HG03175 (cell line): Measurements from ENCODE around the gene CDC20B.
"Not testable (repeated sequence)": the region's sequence is repeated elsewhere in the genome, so short reads cannot be mapped to it uniquely, and the experiment has no call there.

Source experiments
- ATAC-seq: cut with Tn5 transposase; IDR thresholded peaks from one replicate; pipeline ENCODE4 v1.9.1; 2021; ENCODE audit warnings: mild to moderate bottlenecking, moderate library complexity; ENCODE audit not compliant: unreplicated experiment

The CDC20B gene

DNA sequence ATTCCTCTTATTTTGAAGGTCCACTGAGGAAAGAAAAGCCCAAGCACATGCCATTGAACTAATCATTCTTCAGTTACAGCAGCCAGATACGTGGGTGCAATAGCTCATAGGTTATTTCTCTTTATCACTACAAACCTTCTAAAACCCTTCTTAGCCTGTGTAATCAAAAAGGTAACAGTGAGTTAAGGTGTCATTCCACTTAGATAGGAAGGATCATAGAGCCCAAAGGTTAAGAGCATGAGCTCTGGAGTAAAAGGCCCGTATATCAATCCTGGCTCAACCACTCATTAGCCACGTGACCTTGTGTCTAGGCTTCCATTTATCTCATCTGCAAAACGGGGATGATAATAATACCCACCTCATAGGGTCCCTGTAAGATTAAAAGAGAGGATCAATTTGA is 10.3 kb downstream of the CDC20B start:
- no peak for ATAC-seq

DNA sequence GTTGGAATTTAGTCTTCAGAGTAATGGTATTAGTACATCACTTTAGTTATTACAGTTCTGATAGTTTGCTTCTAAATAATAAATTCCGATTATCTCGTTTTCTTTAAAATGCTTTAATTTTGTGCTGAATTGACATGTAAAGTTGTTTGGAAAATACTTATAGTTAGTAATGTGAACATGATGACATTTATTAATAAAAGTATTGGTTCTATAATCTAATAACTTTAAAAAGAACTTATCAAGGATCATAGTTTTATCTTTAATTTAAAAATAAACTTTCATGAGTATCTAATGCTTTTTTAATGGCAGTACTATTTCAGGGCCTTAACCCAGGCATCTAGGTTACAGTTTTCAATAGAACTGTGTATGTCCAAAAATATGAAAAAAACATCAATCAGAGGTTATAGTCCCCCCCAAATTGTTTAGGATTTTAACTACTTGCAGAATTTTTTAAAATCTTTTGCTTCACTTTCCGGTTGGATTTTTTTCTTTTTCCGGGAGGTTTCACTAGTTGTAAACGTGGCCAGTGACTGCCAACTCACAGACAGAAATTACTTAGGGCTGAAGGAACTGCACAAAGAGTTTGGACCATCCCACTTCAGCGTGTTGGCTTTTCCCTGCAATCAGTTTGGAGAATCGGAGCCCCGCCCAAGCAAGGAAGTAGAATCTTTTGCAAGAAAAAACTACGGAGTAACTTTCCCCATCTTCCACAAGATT is 12.3 kb downstream of the CDC20B start:
- no peak for ATAC-seq

DNA sequence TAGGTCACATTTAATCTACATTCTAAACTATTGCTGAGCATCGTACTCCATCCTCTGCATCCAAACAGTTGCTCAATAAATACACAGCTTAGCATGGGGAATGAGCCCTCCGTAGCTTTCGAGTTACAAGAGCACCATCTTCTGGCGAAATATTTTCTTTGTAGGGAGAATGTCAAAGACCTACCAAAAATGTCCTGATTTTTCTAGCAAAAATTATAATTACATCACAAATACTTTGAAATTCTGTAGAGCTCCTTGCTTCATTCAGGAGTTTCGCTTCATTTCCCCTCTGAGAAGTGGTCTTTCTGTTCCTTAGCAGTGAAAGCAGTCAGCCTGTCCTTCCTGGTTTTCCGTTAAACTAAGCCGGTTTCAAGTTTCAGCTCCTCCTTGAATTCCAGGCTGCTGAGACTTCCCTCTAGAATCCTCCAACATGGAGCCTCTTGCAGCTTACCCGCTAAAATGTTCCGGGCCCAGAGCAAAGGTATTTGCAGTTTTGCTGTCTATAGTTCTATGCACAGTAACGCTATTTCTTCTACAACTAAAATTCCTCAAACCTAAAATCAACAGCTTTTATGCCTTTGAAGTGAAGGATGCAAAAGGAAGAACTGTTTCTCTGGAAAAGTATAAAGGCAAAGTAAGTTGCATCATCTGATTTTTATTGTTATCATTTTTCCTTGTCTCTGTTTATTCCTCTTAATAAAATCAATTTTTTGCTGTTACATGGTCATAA is 13.0 kb downstream of the CDC20B start, which contains the start of gene GPX8:
TSS of gene GPX8 (plus strand) at position 409 of the 730 bp plus-strand sequence. CDS start at position 431, 22 bp downstream.
- no peak for ATAC-seq

DNA sequence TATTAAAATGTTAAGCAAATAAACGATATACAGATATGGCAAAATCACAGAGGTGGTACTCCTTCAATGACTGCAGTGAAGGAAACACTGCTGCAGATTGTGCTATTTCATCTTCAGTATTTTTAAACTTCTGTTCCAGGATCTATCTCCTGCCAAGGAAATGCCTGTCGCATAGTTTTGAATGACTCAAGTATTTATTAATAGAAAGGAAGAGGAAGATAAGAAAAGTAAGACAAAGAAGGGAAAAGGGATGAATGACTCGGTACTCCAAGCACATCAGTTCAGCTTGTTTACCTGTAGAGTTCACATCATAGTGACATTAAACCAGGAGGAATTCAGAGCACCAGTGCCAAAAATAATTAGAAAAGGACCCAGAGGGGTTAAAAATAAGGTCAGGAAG is 18.1 kb downstream of the CDC20B start:
- ATAC-seq = no peak

DNA sequence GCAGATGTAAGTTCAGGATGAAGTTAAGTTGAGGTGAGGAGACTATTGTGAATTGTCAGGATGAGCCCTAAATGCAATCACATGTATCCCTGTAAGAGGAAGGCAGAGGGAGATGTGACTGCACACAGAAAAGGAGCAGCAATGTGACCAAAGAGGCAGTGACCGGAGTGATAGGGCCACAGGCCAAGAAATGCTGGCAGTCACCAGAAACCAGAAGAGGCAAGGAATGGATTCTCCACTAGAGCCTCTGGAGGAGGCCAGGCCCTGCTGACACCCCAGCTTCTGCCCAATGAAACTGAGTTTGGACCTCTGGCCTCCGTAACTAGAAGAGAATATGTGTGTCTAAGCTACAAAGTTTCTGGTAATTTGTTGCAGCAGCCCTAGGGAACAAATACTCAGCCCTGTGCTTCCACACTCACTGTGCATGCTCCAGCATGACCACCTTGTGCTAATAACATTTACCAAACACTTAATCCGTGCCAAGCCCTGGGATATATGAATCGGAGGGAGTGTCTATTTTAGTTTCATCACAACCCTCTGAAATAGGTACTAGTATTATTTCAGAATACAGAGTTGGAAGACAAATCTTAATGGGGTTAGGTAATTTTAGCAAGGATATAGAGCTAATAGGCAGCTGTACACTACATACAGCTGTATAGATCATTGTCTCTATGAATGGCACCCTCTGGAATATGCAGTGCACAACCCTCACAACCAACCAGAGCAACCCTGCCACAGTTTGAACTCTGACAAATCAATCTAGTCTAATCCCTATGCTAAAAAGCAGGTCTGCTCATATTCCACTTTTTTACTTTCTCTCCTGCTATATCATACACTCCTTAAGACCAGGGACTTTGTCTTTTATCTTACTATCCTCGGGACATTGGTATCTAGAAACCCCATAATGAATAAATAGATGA is 20.8 kb downstream of the CDC20B start:
- no peak for ATAC-seq

DNA sequence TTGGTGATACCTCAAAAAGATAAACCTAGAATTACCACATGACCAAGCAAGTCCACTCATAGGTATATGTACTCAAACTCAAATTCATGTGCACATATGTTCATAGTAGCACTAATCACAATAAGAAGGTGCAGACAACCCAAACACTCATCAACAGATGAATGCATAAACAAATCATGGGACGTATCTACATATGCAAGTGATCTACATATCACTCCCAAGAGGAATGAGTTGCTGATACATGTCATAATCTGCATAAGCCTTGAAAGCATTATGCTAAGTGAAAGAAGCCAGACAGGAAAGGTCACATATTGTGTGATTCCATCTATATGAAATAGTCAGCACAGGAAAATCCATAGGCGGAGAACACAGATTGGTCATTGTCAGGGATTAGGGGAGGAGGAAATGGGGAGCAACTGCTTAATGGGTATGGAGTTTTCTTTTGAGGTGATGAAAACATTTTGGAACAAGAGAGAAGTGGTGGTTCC is 23.6 kb downstream of the CDC20B start:
- ATAC-seq = no peak

DNA sequence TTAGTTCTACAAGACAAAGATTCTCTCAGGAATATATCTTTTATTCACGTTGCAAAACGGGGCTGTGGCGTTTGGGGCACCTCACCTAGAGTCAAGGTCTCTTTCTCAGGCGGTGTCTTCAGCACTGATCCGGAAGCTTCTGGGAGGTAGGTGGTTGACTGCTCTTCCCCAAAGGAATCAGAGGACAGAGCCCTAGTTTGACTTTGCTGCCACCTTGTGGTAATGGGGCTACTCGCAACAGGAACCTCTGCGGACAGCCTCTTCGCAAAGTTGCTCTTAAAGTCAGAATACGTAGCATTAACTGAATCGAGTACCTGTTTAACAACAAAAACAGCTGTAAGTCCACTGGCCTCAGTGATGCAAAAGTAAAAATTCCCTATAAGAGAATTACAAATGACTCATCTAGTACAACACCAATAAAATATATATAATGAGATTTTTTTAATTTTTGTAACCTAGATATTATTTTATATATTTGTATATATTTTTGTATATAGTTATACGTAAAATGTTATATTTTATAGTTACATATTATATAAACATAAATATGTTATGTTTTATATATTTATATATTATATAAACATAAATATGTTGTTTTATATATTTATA is 26.3 kb downstream of the CDC20B start:
- ATAC-seq = peak; percentile 91

DNA sequence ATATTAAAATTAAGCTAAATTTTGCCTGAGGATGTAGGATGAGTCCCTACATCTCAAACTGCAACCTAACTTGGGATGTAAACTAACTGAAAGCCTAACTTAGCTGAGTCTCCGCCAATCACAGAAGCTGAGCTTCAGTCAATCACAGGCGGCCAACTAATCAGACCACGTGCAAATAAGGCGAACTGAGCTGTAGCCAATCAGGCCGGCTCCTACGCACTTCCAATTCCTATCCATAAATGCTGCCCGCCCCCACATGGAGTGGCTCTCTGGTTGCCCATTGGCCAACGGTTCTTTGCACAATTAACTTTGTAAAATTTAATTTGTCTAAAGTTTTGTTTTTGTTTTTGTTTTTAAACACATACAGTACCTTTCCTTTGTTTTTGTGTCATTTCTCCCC is 26.9 kb downstream of the CDC20B start:
- ATAC-seq = no peak

DNA sequence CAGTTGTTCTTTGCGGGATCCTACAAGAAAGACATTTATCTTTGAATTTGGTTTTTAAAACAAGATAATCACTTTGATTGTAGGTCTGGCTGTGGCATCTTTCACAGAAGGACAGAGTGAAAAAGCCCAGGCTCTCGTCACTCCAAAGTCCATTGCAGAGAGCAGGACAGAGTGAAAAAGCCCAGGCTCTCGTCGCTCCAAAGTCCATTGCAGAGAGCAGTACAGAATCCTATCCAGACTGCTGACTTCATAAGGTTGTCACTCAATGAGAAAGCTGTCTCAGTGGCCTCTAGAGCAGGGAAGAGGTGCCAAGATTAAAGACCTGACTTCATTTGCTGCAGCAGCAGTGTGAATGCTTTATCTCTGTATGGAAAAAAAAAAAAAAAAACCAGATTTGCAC is 29.4 kb downstream of the CDC20B start:
- no peak for ATAC-seq

DNA sequence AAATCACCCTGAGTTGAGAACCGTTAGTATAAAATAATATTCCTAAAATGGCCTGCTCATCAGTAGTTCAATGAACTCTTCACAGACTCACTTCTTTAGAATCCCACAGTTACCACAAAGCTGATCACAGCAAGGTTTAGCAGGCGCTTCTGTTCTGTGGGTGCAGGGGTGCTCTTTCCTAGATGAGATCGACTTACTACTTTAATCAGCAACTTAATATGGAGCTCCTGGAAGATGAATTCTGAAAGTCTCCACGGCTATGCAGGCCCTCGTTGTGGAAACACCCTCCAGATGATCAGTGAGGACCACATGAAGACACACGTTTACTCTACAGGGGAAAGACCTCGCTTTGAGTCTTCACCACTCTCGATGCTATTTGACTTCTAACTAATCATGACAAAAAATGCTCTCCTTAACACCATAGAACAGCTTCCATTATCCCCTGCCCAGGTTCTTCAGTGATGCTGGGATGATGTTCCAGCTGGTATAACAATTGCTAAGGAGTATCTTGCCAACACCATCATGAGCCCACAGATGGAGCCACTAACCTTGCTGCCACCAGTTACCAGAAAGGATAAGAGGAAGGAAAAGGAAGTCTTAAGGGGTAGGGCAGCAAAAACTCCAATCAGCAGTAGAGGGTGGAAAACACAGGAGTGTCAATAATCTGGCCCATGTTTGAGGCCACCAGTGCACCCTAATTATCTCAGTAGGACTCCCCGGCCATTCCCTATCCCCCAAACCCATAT is 30.9 kb downstream of the CDC20B start:
- ATAC-seq = no peak

DNA sequence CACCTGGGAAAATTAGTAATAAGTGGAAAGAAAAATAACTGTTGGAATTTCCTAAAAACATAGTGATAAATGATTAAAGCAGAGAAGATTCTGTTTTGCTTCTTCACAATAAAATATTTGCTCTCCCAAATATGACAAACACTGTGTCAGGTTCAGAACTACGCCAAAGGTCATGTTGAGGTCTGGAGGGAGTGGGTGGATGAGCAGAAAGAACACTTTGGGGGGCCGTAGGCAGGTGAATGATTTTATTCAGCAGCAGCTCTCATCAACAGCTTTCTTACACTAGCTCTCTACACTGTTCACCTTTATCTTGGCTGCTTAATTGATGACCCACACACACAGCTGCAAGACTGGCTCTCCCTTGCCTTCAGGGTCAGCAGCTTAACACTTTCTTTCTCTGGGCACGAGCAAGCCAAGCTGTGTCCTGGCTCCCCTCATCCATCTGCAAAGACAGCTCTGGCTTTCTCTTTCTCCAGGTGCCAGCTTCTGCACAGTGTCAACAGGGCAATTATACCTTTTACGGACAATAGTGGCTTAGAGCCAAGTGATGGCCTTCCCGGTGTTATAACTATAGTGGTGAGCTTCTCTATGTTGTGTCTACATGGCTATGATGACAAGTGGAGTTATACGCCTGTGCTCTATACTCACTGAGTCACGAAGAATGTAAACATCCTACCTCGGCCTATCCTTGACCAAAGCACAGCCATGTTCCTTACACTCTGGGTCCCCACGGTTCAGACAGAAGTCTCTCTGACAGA is 31.9 kb downstream of the CDC20B start:
- no peak for ATAC-seq

DNA sequence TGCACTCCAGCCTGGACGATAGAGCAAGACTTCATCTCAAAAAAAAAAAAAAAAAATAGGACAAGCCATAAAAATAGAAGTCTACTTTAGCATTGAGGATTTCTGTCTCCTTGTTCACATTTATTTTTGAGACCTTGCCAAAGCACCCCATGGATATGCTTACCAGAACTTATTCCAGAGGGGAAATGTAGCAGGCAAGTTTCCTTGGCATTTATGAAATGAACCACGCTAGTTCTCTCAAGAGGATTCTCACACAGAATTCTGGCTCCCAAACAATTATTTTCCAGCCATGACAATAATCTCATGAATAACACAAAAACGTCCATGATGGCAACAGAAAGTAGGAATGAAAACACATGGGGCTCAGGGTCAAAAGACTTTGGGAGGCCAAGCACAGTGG is 36.5 kb downstream of the CDC20B start:
- ATAC-seq = no peak

DNA sequence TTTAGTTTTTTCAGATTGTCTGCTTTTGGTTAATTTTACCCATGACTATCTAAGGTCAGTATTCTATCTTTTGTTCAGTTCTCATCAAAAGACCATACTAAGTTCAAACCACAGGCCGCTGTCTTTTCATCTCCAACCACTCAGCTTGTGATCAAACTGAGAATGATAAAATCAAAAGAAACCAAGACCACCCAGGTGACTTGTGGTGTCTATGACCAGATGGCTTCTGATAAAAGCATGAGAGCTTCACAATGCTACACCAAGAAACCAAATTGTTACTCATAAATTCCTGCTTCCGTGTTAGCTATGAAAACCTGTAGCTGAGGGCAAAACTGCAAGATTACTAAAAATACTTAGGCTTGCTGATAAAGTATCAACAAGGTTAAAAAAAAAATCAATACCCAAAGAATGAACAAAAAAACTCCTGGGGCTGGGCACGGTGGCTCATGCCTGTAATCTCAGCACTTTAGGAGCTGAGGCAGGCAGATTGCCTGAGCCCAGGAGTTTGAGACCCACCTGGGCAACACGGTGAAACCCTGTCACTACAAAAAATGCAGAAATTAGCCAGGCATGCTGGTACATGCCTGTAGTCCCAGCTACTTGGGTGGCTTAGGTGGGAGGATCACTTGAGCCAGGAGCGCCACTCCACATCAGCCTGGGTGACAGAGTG is 38.8 kb downstream of the CDC20B start:
- no peak for ATAC-seq

DNA sequence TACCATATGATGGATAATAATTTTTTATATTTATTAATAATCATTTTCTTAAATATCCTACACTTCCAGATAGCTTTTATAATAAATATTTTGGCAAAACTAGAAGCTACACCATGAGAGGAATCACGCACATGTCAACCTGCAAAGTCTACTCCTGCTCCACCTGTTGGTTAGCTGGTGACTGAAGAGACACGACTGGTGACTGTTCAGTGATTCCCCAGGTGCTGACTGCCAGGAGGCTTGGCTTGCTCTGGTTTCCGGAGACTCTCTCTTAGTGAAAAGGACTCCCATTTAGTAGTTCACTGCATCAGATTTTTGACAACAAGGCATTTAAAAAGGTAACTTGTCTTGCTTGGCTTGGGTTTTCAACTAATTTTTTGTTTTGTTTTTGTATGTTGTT is 49.6 kb downstream of the CDC20B start:
- ATAC-seq = no peak

DNA sequence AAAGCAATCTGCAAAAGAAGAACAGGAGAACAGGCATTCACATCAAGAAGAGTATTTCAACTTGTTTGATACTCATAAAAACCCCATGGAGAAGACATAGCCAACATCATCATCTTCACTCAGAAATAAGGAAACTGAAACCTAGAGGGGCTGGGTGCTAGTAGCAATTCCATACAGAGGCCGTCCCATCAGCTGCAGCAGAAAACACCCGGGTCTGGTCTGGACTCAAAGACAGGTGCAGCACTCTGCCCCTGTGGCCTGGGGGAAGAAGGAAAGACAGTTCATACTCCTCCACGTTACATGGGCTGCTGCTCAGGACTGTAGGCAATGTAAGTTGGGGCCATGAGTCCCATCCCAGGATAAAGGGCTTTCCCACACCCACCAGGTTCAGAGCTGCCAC is 58.9 kb downstream of the CDC20B start:
- no peak for ATAC-seq

DNA sequence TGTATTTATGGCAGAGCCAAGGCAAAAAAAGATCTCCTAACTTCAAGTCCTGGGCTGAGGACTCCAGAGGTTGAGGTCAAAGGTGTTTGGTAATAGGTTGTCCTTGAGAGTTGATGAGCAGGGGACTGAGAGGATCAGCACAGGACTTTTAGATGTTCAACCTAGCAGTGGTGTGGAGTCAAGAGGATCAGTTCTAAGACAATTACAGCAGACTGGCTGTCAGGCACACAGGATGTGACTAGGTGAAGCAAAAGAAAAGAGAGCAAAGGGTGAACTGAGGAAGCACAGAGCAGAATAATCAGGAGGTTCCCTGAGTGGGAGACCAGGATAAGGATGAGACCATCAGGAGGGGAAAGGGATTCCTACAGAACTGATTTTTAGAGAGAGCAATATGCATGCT is 59.6 kb downstream of the CDC20B start:
- no peak for ATAC-seq

DNA sequence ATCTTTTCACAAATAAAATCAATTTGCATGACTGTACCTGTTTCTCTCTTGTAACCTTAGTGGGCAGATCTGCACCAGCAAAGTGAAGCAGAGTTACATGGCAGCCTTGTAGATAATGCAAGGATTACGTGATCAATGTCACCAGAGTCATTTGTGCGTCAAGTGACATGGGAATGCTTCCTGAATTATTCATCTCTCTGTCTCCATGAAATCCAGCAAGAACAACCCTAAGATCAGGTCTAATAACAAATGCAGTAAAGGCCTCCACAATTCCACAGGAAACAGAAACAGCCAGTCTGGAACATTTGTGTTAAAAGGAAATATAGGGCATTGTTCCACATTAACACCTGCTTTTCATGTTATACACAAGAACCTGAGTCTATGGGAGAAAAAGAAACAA is 62.8 kb downstream of the CDC20B start:
- no peak for ATAC-seq

DNA sequence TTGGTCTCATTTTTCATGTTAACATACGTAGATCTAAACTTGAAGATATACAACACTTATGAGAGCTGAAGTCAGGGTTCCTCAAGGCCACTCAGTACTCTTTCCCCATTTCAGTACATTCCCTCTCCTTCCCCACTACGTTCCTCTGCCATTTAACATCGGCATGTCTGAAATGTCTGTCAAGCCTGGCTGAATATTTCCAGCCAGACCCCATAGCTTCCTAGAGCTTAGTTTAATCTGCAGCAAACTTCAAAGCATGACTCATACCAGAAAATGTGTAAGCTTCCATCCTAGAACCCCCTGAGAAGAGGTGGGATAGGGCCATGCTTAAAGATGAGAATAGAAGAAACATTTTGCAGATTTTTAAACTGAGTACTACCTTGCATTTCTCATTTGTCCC is 64.3 kb downstream of the CDC20B start:
- ATAC-seq = no peak

DNA sequence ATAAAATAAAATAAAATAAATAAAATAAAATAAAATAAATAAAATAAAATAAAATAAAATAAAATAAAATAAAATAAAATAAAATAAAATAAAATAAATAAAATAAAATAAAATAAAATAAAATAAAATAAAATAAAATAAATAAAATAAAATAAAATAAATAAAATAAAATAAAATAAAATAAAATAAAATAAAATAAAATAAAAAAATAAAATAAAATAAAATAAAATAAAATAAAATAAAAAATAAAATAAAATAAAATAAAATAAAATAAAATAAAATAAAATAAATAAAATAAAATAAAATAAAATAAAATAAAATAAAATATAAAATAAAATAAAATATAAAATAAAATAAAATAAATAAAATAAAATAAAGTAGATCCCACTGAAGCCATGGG is 67.0 kb downstream of the CDC20B start:
- not testable (repeated sequence) for ATAC-seq
